8988T (cell line): ENCODE data around the gene FOXD2.
A peak's percentile ranks its signal among the peaks of the same experiment; 100 is the strongest.
"Not testable (repeated sequence)": the region's sequence is repeated elsewhere in the genome, so short reads cannot be mapped to it uniquely, and the experiment has no call there.

Source experiments
- DNase-seq: peaks from one replicate; pipeline ENCODE4 v3.0.0; 2011

FOXD2 gene

DNA sequence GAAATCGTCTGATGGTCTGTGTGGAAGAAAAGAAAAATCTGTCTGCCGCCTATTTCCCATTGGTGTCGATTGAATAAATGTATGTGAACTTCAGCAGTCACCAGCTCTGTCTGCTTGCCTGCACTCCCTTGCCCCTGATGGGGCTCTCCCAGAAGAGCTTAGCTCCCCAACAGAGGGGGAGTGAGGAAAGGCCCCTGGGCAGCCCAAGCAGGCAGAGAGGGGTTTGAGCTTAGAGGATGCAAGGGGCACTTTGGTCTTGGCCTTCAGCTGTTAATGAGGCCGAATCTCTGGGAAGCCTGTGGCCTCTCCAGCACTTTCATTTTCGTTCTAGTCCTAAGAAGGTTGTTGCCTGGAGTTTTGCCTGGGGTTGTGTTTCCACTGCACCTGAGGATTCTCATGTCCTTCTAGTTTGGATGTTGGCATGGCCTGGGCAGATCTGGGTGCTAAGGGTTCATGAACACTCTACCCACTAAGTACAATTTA is 2.8 kb downstream of the FOXD2 start:
- DNase-seq: no peak

- no peak for DNase-seq
These were observed 3.7 kb downstream of the FOXD2 start for GRCh38 chr1:47441450-47442106.

DNA sequence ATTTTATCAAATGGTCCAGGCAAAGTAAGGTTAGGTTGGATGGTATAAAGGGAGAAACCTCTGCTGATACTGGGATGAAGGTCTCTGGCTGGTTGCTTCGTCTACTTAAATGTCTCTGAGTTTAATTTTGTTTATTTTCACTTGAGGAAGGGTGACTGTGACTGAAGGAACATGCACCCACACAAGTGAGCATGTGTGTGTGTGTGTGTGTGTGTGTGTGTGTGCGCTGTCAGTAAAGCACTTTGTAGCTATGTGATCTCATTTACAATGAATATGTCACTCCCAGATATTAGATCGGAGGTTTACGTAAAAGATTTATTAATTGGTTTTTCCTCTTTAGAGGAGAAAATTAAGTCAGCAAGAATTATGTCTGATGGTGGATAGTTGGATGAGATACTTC is 4.4 kb downstream of the FOXD2 start:
- no peak for DNase-seq

GRCh38 chr1:47442842-47443529 is 5.1 kb downstream of the FOXD2 start:
- DNase-seq: no peak

- DNase-seq: no peak
These were observed 5.9 kb downstream of the FOXD2 start for GRCh38 chr1:47443530-47444296.

- no peak for DNase-seq
These were observed 6.4 kb downstream of the FOXD2 start for GRCh38 chr1:47444297-47444561.

GRCh38 chr1:47444562-47445465 is 7.0 kb downstream of the FOXD2 start:
- no peak for DNase-seq

DNA sequence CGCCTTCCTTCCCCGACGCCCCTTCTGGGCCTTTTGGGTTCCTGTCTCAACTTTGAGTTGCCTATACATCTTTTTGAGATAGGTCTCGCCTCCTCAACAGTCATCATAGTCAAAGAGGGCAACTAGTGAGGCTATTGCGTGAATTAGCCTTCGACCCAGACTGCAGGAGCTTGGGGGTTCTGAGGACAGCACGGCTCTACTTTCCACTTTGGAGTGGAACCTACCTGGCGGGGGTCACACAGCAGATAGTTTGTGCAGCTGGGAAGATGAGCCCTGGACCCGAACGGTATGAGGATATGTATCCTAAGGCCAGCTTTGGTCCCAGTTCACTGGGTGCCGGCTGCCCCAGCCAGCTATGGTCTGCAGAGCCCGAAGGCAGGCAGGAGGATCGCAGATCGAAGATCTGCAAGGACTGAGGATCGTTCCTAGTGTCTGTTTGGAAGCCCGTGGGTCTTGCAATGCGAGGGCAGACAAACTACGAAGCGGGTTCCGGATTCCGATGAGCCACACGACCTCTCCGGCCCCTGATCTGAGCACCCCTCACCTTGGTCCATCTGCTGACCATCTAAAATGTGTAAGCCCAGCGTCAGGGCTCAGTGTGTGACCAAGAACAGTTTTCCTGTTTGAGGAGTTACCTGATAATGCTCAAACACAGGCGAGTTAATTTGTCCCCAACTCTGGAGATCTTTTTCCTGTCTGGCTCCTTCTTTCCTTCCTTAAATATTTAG is 8.1 kb downstream of the FOXD2 start:
- no peak for DNase-seq

GRCh38 chr1:47448462-47449222 is 10.8 kb downstream of the FOXD2 start:
- DNase-seq: no peak

GRCh38 chr1:47449822-47450552 is 12.1 kb downstream of the FOXD2 start:
- DNase-seq: peak; percentile 71

- no peak for DNase-seq
These were observed 12.8 kb downstream of the FOXD2 start for GRCh38 chr1:47450606-47451005.

DNA sequence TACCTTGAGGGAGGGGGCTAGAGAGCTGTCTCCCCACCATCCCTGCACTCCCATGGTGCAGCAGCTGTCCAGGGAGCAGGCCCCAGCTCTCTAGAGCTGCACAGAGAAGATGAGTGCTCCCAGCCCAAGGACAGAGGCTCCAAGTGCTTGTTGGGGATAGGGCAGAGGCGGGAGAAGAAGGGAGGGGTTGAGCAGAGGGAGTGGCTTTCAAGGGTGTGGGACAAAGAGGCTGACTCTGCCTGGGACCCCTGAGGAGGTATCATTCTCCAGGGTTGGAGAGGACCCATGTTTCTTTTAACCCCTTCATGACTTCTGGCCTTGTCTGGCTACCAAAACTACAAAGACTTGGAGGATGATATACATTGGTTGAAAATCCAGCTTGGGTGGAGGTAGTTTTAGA is 14.6 kb downstream of the FOXD2 start:
- no peak for DNase-seq

GRCh38 chr1:47453910-47454309 is 16.1 kb downstream of the FOXD2 start:
- DNase-seq: not testable (repeated sequence)

DNA sequence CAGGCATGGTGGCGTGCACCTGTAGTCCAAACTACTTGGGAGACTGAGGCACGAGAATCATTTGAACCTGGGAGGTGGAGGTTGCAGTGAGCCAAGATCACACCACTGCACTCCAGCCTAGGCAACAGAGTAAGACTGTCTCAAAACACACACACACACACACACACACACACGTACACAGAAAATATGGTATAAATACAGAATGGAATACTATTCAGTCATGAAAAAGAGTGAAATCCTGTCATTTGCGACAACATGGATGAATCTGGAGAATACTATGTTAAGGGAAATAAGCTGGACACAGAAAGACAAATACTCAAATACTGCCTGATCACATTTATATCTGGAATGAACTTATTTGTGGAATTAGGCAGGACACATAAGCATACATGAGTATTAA is 18.4 kb downstream of the FOXD2 start:
- DNase-seq: no peak

GRCh38 chr1:47457547-47457946 is 19.7 kb downstream of the FOXD2 start:
- not testable (repeated sequence) for DNase-seq

GRCh38 chr1:47459253-47459788 is 21.5 kb downstream of the FOXD2 start:
- DNase-seq: no peak

DNA sequence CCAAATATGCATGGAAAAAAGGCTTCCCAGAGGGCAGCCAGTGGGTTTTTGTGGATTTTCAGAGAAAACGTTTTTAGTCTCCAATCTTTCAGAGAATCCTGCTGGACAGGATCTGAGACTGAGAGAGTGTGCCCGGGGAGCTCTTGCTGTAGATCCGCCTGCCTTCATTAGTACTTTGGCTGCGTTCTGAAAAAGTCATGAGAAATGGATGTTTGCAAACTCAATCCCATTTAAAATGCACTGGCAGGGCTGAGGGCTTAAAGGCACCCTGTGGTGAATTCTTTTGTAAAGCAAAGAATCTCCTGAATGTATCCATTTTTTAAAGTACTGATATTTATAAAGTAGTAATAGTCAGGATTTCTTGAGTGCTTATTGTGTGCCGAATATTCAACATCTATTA is 22.2 kb downstream of the FOXD2 start:
- no peak for DNase-seq

GRCh38 chr1:47460456-47460855 is 22.6 kb downstream of the FOXD2 start:
- no peak for DNase-seq

DNA sequence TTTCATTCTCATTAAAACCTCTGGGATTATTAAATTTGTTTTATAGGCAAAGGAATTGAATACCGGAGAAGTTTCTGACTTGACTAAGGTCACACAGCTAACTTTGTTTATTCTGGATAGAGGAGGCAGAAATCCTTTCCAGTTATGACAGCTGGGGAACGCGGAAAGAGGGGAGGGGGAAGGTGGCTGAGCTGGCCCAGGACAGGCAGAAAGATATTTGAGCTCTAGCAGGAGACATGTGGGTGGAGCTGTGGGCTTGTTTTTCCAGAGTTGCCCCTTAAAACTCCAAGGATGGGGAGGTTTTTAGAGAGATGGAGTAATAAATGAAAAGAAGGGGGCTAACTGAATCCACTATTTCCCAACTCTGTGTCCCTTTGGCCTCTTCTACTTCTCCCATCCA is 27.8 kb downstream of the FOXD2 start:
- DNase-seq: no peak

GRCh38 chr1:47468709-47469389 is 31.0 kb downstream of the FOXD2 start:
- DNase-seq: no peak
